Measurements from ENCODE around the gene ATF7.
A peak's percentile ranks its signal among the peaks of the same experiment; 100 is the strongest.

Gene ATF7

GRCh38 chr12:53499266-53500141, 126.7 kb downstream of the ATF7 start, which contains the start of gene MAP3K12:
Gene MAP3K12, minus strand, starts transcription at chr12:53499458. Its CDS starts 12,067 bp downstream, at chr12:53487391.
- peak; percentile 68 for DNase-seq

- no peak for DNase-seq
Measured at GRCh38 chr12:53498235-53498630, 127.9 kb downstream of the ATF7 start.

- no peak for DNase-seq
Measured at GRCh38 chr12:53497461-53497860, 128.7 kb downstream of the ATF7 start.

GRCh38 chr12:53496752-53497032, 129.5 kb downstream of the ATF7 start:
- DNase-seq: no peak

GRCh38 chr12:53495903-53496751, 130.1 kb downstream of the ATF7 start:
- peak; percentile 71 for DNase-seq

- no peak for DNase-seq
Measured at GRCh38 chr12:53493610-53494391, 132.4 kb downstream of the ATF7 start.

GRCh38 chr12:53492830-53493609, 133.2 kb downstream of the ATF7 start:
- peak; percentile 75 for DNase-seq

DNA sequence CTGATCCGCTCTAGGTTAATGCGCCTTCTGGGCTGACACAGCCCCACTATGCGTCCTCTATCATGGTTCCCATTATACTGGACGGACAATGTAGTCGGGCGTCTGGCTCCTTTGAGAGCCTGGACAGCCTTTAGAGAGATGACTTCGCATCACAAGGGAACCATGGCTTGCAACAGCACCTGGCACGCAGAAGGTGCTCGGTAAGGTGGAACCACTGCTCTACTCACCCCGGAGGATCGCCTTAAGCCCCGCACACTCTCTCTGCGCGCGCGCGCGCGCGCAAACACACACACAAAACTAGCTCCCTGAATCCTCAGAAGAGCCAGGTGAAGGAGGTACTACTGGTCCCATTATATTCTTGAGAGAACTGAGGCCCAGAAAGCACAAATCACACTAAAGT, 134.0 kb downstream of the ATF7 start:
- no peak for DNase-seq

- DNase-seq: no peak
Measured at GRCh38 chr12:53489242-53489864, 136.8 kb downstream of the ATF7 start.

DNA sequence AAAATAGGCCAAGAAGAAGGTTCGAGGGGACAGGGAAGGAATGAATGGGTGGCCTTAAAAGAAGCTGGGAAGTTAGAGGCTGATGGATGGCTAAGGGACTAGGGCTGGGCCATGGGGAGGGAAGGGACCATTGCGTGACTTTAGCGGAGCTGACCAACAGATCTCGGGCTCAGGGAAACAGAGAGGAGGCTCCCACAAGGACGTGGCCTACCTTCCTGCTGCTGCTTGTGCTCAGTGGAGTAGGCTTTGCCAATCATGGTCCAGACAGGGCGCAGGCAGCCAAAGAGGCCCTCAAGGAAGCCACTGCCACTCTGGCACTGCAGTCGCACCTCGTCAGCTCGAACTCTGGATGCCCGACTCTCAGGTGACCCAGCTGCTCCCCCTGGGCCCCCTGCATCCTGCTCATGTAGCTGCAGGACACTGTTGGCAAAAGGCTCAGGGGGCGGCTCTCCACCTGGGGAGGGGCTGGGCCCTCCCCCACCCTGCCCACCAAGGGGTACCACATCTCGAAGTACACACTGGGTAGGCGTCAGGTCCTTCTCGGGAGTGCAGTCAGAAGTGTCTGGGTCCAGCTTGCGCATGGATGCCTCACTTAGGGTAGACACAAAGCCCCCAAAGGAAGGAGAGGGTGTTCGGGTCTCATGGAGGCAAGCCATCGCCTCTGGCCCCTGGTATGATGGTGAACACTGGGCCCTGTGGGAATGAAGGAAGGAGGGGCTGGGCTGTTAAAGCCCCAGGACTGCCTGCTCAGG, 139.3 kb downstream of the ATF7 start:
- DNase-seq: no peak

- DNase-seq: no peak
Measured at GRCh38 chr12:53485955-53486735, 140.0 kb downstream of the ATF7 start.

GRCh38 chr12:53484686-53485575, 141.3 kb downstream of the ATF7 start:
- peak; percentile 18 for DNase-seq

DNA sequence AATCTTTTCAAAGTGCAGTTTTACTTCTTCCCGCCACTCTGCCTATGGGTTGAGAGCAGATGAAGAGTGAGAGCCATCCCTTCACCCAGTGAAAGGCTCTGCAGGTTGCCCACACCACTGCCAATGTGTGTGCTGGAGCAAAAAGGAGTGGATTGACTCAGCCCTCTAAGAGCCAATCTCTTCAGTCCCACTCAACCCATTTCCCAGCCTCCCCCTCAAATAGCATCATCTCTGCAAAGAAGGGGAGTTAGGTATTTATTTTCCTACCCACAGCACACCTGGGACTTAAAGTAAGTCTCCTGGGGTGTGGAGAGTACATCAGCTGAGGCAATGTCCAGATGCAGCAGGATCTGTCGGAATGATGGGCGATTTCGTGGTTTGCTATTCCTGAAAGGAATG, 142.2 kb downstream of the ATF7 start:
- DNase-seq: no peak

DNA sequence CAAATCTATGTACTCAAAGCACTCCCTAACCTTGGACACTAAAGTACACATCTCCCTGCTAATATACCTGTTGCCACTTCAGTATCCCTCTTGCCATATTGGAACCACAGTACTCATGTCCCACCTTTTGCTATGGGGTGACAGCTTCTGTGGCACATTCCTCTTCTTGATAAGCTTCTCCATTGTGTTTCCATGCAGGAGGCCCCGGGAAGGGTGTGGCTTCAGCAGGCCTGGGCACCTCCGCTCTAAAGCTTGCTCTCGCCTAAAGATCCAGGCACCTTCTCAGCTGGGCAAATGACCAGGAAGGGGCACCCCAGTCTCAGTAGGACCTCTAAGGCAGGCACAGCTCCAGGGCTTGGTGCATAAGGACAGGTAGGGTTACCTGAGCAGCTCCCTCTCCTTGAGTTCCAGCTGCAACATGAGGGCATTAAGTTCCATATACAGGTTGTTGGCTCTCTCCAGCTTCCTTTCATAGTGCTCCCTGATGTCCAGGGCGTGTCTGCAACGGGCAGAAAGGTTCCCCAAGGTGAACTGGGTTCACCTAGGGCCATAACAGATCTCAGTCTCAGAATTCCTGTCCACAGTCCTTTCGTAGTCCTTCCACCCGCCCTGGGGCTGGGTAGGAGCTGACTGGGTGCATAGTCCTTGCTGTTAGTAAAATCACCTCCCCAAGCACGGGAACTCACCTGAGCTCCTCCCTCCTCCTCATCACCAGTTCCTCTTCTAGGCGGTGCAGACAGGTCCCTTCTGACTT, 142.8 kb downstream of the ATF7 start:
- DNase-seq: no peak

GRCh38 chr12:53482626-53483168, 143.5 kb downstream of the ATF7 start:
- DNase-seq: no peak

GRCh38 chr12:53481939-53482586, 144.1 kb downstream of the ATF7 start:
- no peak for DNase-seq

DNA sequence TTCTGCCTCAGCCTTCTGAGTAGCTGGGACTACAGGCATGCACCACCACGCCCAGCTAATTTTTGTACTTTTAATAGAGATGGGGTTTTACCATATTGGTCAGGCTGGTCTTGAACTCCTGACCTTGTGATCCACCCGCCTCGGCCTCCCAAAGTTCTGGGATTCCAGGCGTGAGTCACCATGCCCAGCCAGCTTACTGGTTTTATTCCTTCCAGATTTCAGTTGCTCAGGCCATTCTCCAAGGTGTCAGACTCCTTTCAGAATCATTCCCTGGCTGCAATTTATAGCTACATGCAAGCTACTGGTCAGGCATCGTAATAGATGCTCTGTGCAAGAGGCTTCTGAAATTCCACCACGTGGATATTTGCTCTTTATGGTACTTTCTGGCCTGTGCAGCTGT, 144.7 kb downstream of the ATF7 start:
- DNase-seq: peak; percentile 74
